ENCODE data around the gene TNPO1.

DNA sequence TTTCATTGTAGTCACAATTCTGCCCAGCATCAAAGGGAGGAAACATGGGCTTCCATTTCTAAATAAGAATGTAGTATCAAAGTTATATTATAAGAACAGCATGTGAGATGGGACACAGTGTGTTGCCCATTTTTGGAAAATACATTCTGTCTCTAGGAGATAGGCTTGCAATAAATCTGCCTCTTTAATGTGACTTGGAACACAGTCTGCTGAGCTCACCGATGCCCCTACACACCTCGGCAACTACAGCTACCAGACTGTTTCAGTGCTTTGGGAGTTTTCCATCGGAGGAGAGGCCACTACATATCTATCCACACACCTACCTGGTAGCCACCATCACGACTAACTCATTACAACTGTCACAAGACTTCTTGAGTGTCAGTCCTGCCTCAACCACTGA is 120.4 kb downstream of the TNPO1 start:
- TF ChIP-seq EZH2 (IDR thresholded peaks at IDR 0.05; ENCODE audit: insufficient read depth, poor library complexity, severe bottlenecking) (no peak), EZH2phosphoT487 (IDR thresholded peaks at IDR 0.05; ENCODE audit: insufficient read depth, low read depth) (no peak)

Data from GM23248 (cell line).